Measurements from ENCODE around the gene ARSG.

ARSG gene

DNA sequence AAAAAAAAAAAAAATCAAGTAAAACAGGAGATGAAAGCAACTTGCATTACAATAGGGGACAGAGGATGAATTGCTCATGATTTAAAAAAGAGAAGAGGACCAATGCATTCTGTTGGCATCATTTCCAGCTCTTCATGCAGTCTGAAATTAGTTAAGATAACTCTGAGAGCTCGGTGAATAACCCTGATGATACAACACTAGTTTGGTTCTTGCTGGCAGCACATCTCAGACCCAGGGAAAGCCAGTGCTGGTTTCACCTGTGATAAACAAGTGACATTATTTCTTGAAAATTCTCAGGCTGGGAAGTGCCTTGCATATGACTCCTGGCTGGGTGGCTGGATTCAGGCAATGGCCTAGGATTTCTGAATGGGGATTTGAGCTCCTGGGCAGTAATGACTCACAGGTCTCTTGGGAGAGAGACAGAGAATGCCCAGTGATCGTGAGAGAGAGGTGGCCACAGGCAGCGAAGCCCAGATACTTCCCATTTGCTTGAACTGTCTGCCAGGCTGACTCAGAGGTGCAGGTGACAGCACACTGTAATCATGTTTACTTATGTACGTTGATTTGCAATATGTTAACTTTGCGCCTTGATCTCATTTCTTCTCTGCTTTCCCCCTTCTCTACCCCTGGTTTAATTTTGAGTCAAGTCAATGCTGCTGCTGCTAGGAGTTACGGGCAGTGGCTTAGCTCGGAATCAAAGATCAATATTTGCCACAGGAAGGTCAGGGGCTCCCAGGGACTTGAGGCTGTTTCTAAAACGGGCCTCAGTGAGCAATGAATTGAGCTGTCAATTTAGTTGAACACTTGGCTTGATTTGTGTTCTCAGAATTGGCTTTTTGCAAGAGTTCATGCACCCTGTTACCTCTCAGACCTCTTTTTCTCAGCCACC is 27.1 kb downstream of the ARSG start:
- Histone ChIP-seq H3K27me3 (ENCODE audit: control insufficient read depth in 1 of 2, insufficient read depth in 2 of 2, low read length in 2 of 2) (no peaks in the 10 kb centered on the region), H3K27ac (ENCODE audit: low read depth, low read length) (no peak overlapping the region), H3K4me1 (ENCODE audit: control insufficient read depth in 1 of 2, insufficient read depth in 2 of 2, low read length in 2 of 2) (no peaks in the 10 kb centered on the region), H3K4me3 (ENCODE audit: low read depth in 1 of 2, low read length in 2 of 2) (no peak overlapping the region), H3K9ac (ENCODE audit: low read depth in 1 of 2, low read length in 2 of 2) (no peak overlapping the region), H3K36me3 (ENCODE audit: control insufficient read depth in 1 of 2, insufficient read depth in 2 of 2, low read length in 2 of 2) (no peaks in the 10 kb centered on the region), H3K9me3 (ENCODE audit: control insufficient read depth in 1 of 2, low read length in 2 of 2) (no peaks in the 10 kb centered on the region)

DNA sequence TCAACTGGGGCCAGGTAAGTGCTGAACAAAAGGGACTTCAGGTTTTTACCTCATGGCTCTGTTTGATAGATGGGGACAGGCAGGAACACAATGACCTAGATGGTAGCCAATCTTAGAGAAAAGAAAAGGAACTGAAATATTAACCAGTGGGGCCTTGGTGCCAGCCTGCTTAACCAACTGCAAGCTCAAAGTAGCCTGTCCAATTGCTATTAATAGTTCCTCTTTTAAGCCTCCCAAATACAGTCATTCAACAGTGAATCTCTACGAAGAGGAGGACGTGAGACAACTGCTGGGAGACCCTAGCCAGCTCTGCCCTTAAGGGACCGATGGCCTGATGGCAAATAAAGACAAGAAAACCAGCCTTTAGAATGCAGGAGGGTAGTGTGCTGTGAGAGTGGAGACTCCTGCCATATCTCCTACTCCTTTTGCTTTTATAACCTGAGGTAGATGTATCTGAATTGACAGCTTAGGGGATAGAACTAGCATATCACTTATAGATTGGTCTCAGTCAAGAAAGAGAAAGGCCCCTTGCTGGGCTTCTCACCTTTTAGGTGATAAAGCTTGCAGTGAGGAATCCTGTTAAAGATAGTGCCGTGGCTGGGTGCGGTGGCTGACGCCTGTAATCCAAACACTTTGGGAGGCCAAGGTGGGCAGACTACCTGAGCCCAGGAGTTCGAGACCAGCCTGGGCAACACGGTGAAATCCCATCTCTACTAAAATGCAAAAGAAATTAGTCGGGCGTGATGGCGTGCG is 28.3 kb downstream of the ARSG start:
- Histone ChIP-seq H3K4me1 (ENCODE audit: control insufficient read depth in 1 of 2, insufficient read depth in 2 of 2, low read length in 2 of 2) (no peaks in the 10 kb centered on the region), H3K36me3 (ENCODE audit: control insufficient read depth in 1 of 2, insufficient read depth in 2 of 2, low read length in 2 of 2) (no peaks in the 10 kb centered on the region), H3K27me3 (ENCODE audit: control insufficient read depth in 1 of 2, insufficient read depth in 2 of 2, low read length in 2 of 2) (no peaks in the 10 kb centered on the region), H3K27ac (ENCODE audit: low read depth, low read length) (no peak overlapping the region), H3K9me3 (ENCODE audit: control insufficient read depth in 1 of 2, low read length in 2 of 2) (no peaks in the 10 kb centered on the region), H3K4me3 (ENCODE audit: low read depth in 1 of 2, low read length in 2 of 2) (no peak overlapping the region), H3K9ac (ENCODE audit: low read depth in 1 of 2, low read length in 2 of 2) (no peak overlapping the region)

DNA sequence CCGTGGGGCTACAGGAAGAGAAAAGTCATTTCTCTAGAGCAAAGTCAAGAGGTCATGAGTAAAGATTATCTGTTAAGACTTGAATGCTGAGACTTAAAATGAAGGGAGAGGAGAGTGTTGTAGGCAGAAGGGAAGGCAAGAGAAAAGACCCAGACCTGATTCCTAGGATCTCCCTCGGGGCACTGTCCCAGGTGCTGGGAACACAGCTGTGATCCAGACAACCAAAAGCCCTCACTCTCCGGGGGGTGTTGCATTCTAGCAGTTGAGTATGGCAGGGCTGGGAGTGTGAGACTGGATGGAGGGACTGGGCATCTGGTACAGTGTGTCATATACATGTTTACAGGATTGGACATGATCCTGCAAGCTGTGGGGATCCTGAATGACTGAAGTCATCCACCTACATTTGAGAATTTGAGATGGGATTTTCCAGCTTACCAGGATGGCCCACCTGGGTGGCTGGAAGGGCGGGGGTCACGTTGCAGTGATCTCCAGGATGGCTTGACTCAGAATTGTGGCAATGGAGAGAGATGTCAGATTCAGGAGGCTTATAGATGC is 29.1 kb downstream of the ARSG start:
- Histone ChIP-seq H3K27ac (ENCODE audit: low read depth, low read length) (no peak overlapping the region), H3K36me3 (ENCODE audit: control insufficient read depth in 1 of 2, insufficient read depth in 2 of 2, low read length in 2 of 2) (no peaks in the 10 kb centered on the region), H3K9ac (ENCODE audit: low read depth in 1 of 2, low read length in 2 of 2) (no peak overlapping the region), H3K9me3 (ENCODE audit: control insufficient read depth in 1 of 2, low read length in 2 of 2) (no peaks in the 10 kb centered on the region), H3K4me3 (ENCODE audit: low read depth in 1 of 2, low read length in 2 of 2) (no peak overlapping the region), H3K27me3 (ENCODE audit: control insufficient read depth in 1 of 2, insufficient read depth in 2 of 2, low read length in 2 of 2) (no peaks in the 10 kb centered on the region), H3K4me1 (ENCODE audit: control insufficient read depth in 1 of 2, insufficient read depth in 2 of 2, low read length in 2 of 2) (no peaks in the 10 kb centered on the region)

GRCh38 chr17:68320943-68321555 is 29.8 kb downstream of the ARSG start:
- Histone ChIP-seq H3K27ac (ENCODE audit: low read depth, low read length) (no peak overlapping the region), H3K27me3 (ENCODE audit: control insufficient read depth in 1 of 2, insufficient read depth in 2 of 2, low read length in 2 of 2) (no peaks in the 10 kb centered on the region), H3K4me3 (ENCODE audit: low read depth in 1 of 2, low read length in 2 of 2) (no peak overlapping the region), H3K36me3 (ENCODE audit: control insufficient read depth in 1 of 2, insufficient read depth in 2 of 2, low read length in 2 of 2) (no peaks in the 10 kb centered on the region), H3K9me3 (ENCODE audit: control insufficient read depth in 1 of 2, low read length in 2 of 2) (no peaks in the 10 kb centered on the region), H3K9ac (ENCODE audit: low read depth in 1 of 2, low read length in 2 of 2) (no peak overlapping the region), H3K4me1 (ENCODE audit: control insufficient read depth in 1 of 2, insufficient read depth in 2 of 2, low read length in 2 of 2) (no peaks in the 10 kb centered on the region)

DNA sequence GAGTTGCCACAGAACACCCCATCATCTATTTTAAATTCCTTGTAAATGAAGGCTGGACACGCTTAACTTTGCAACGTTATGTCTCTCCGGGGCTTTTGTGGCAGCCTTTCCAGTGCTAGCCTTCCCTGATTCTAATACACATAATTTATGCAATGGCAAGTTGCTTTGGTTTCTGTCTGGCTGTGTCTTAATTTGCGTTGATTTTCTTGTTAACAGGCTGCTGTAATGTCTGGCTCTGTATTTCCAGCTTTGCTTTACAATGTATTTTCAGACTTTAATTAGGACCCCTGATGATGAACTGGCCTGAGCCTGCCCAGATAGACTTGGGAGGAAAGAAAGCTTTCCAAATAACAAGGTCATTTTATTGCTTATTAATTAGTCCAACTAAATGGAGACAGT is 30.3 kb downstream of the ARSG start:
- H3K27ac ChIP-seq (ENCODE audit: low read depth, low read length), result no peak overlapping the region
- H3K36me3 ChIP-seq (ENCODE audit: control insufficient read depth in 1 of 2, insufficient read depth in 2 of 2, low read length in 2 of 2), result no peaks in the 10 kb centered on the region
- H3K4me3 ChIP-seq (ENCODE audit: low read depth in 1 of 2, low read length in 2 of 2), result no peak overlapping the region
- no peaks in the 10 kb centered on the region for H3K27me3 ChIP-seq (ENCODE audit: control insufficient read depth in 1 of 2, insufficient read depth in 2 of 2, low read length in 2 of 2)
- no peaks in the 10 kb centered on the region for H3K4me1 ChIP-seq (ENCODE audit: control insufficient read depth in 1 of 2, insufficient read depth in 2 of 2, low read length in 2 of 2)
- H3K9me3 ChIP-seq (ENCODE audit: control insufficient read depth in 1 of 2, low read length in 2 of 2), result no peaks in the 10 kb centered on the region
- no peak overlapping the region for H3K9ac ChIP-seq (ENCODE audit: low read depth in 1 of 2, low read length in 2 of 2)

- Histone ChIP-seq H3K4me3 (ENCODE audit: low read depth in 1 of 2, low read length in 2 of 2) (no peak overlapping the region), H3K4me1 (ENCODE audit: control insufficient read depth in 1 of 2, insufficient read depth in 2 of 2, low read length in 2 of 2) (no peaks in the 10 kb centered on the region), H3K27me3 (ENCODE audit: control insufficient read depth in 1 of 2, insufficient read depth in 2 of 2, low read length in 2 of 2) (no peaks in the 10 kb centered on the region), H3K9me3 (ENCODE audit: control insufficient read depth in 1 of 2, low read length in 2 of 2) (no peaks in the 10 kb centered on the region), H3K9ac (ENCODE audit: low read depth in 1 of 2, low read length in 2 of 2) (no peak overlapping the region), H3K27ac (ENCODE audit: low read depth, low read length) (no peak overlapping the region), H3K36me3 (ENCODE audit: control insufficient read depth in 1 of 2, insufficient read depth in 2 of 2, low read length in 2 of 2) (no peaks in the 10 kb centered on the region)
Observed at GRCh38 chr17:68322630-68323029, 31.3 kb downstream of the ARSG start.

DNA sequence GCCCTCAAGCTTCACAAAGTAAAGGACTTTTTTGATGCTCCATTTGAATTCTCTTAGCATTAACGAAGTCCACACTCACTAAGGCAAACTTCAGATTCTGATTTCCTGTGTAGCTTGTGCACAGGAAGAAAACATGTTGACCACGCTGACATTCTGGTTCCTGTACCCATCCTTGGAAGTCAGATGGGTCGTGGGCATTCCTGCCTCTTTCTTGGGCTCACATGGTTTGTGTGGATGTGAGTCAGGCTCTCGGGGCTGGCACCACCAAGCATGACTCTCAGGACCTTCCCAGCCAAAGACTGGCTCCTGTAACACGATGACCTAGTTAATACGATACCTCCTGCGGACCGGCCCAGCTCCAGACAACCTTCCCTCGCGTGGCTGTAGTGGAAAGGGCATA is 32.8 kb downstream of the ARSG start:
- no peak overlapping the region for H3K27ac ChIP-seq (ENCODE audit: low read depth, low read length)
- no peaks in the 10 kb centered on the region for H3K27me3 ChIP-seq (ENCODE audit: control insufficient read depth in 1 of 2, insufficient read depth in 2 of 2, low read length in 2 of 2)
- H3K4me1 ChIP-seq (ENCODE audit: control insufficient read depth in 1 of 2, insufficient read depth in 2 of 2, low read length in 2 of 2), result no peaks in the 10 kb centered on the region
- no peak overlapping the region for H3K4me3 ChIP-seq (ENCODE audit: low read depth in 1 of 2, low read length in 2 of 2)
- H3K9me3 ChIP-seq (ENCODE audit: control insufficient read depth in 1 of 2, low read length in 2 of 2), result no peaks in the 10 kb centered on the region
- no peak overlapping the region for H3K9ac ChIP-seq (ENCODE audit: low read depth in 1 of 2, low read length in 2 of 2)
- H3K36me3 ChIP-seq (ENCODE audit: control insufficient read depth in 1 of 2, insufficient read depth in 2 of 2, low read length in 2 of 2), result no peaks in the 10 kb centered on the region

DNA sequence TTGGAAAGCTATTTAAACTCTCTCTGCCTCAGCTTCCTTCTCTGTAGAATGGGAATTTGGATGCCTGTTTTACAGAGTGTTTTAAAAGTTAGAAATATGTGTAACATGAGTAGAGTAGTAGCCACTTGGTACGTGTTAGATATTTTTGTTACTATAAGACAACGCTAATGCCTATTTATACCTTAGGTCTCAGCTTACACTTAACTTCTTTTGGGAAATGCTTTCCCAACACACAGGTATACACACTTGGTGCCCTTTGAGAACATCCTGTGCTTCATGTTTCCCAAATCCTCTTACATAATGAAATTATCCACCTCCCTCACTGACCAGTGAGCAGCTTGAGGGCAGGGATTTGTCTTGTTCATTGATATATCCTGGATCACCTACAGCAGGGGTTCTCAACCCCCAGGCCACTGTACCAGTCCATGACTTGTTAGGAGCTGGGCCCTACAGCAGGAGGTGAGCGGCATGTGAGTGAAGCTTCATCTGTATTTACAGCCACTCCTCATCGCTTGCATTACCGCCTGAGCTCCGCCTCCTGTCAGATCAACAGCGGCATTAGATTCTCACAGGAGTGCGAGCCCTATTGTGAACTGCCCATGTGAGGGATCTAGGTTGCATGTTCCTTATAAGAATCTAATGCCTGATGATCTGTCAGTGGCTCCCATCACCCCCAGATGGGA is 33.5 kb downstream of the ARSG start:
- Histone ChIP-seq H3K36me3 (ENCODE audit: control insufficient read depth in 1 of 2, insufficient read depth in 2 of 2, low read length in 2 of 2) (no peaks in the 10 kb centered on the region), H3K4me1 (ENCODE audit: control insufficient read depth in 1 of 2, insufficient read depth in 2 of 2, low read length in 2 of 2) (no peaks in the 10 kb centered on the region), H3K27ac (ENCODE audit: low read depth, low read length) (no peak overlapping the region), H3K27me3 (ENCODE audit: control insufficient read depth in 1 of 2, insufficient read depth in 2 of 2, low read length in 2 of 2) (no peaks in the 10 kb centered on the region), H3K9ac (ENCODE audit: low read depth in 1 of 2, low read length in 2 of 2) (no peak overlapping the region), H3K4me3 (ENCODE audit: low read depth in 1 of 2, low read length in 2 of 2) (no peak overlapping the region), H3K9me3 (ENCODE audit: control insufficient read depth in 1 of 2, low read length in 2 of 2) (no peaks in the 10 kb centered on the region)

- H3K9ac ChIP-seq (ENCODE audit: low read depth in 1 of 2, low read length in 2 of 2), result no peak overlapping the region
- no peaks in the 10 kb centered on the region for H3K36me3 ChIP-seq (ENCODE audit: control insufficient read depth in 1 of 2, insufficient read depth in 2 of 2, low read length in 2 of 2)
- H3K27ac ChIP-seq (ENCODE audit: low read depth, low read length), result no peak overlapping the region
- H3K9me3 ChIP-seq (ENCODE audit: control insufficient read depth in 1 of 2, low read length in 2 of 2), result no peaks in the 10 kb centered on the region
- H3K27me3 ChIP-seq (ENCODE audit: control insufficient read depth in 1 of 2, insufficient read depth in 2 of 2, low read length in 2 of 2), result no peaks in the 10 kb centered on the region
- H3K4me3 ChIP-seq (ENCODE audit: low read depth in 1 of 2, low read length in 2 of 2), result no peak overlapping the region
- no peaks in the 10 kb centered on the region for H3K4me1 ChIP-seq (ENCODE audit: control insufficient read depth in 1 of 2, insufficient read depth in 2 of 2, low read length in 2 of 2)
Observed at GRCh38 chr17:68325961-68326360, 34.7 kb downstream of the ARSG start.

Measured in duodenal mucosa (tissue), 2 donors.